Activated CD4-positive, alpha-beta T cell treated with anti-CD3 and anti-CD28 coated beads, Interleukin-2, amount 10 ng/mL, durations not matched to agents 24 days and 14 days (primary cell): ENCODE measurements around the gene ACTR10. TPM values are rescaled to one million over a fixed set of nuclear protein-coding genes. Genes with fewer than 3 reads are reported as not detected.
A peak's percentile ranks its signal among the peaks of the same experiment; 100 is the strongest.

Experiments used
- DNase-seq: peaks from one replicate; pipeline ENCODE4 v3.0.0; 2022
- H3K27ac Mint-ChIP-seq: one replicate; pipeline ENCODE4 v1.8.0; 2022; ENCODE audit warnings: mild to moderate bottlenecking, mixed read lengths
- H3K27me3 Mint-ChIP-seq: one replicate; pipeline ENCODE4 v1.8.0; 2022; ENCODE audit warnings: mixed read lengths
- H3K36me3 Mint-ChIP-seq: one replicate; pipeline ENCODE4 v1.8.0; 2022; ENCODE audit warnings: low read depth, mild to moderate bottlenecking, mixed read lengths
- H3K4me1 Mint-ChIP-seq: one replicate; pipeline ENCODE4 v1.8.0; 2021; ENCODE audit warnings: mixed read lengths
- H3K4me3 Mint-ChIP-seq: one replicate; pipeline ENCODE4 v1.8.0; 2022; ENCODE audit warnings: mild to moderate bottlenecking, moderate library complexity, mixed read lengths
- H3K9me3 Mint-ChIP-seq: one replicate; pipeline ENCODE4 v1.8.0; 2021; ENCODE audit warnings: mixed read lengths
- intact Hi-C: fragments of 100-400 bp; cut with micrococcal nuclease; formaldehyde crosslinking; loops from one replicate; pipeline ENCODE4 v1.15.1; 2023
- total RNA-seq: library from RNA; stranded (reverse); gene quantifications from 2 replicates; pipeline ENCODE4 v1.2.3, GENCODE V29; 2022

ACTR10 gene
- 38.7 and 40.5 TPM in 2 replicates for total RNA-seq

GRCh38 chr14:58199726-58200479 lies at the start of gene ACTR10:
TSS of gene ACTR10 (plus strand) at chr14:58200149. CDS start at chr14:58200218, 69 bp downstream.
- Mint-ChIP-seq H3K27ac (peak within 1 kb of the TSS; percentile 94), H3K9me3 (no peaks in the 10 kb centered on the region), H3K4me1 (peaks cover 17% of the 10 kb centered on the region), H3K27me3 (peaks cover 4% of the 10 kb centered on the region), H3K36me3 (peaks cover 10% of the 10 kb centered on the region), H3K4me3 (peak within 1 kb of the TSS; percentile 95)
- intact Hi-C loops, result loop anchor here (1.0 to 2.0 kb wide), 4 partner anchors 39 to 227 kb away; partner anchors contain the start of genes ARID4A, KIAA0586, PSMA3 and TIMM9
- DNase-seq, result peak; percentile 96

- Mint-ChIP-seq H3K27me3 (peaks cover 59% of the 10 kb centered on the region), H3K9me3 (no peaks in the 10 kb centered on the region), H3K27ac (no peak overlapping the region), H3K36me3 (no peaks in the 10 kb centered on the region), H3K4me1 (peaks cover 12% of the 10 kb centered on the region), H3K4me3 (no peak overlapping the region)
- intact Hi-C loops, result no loop called here
- DNase-seq, result no peak
These were observed 49.6 kb upstream of the ACTR10 start for GRCh38 chr14:58150243-58150805.

- intact Hi-C loops, result no loop called here
These were observed 48.6 kb upstream of the ACTR10 start for GRCh38 chr14:58151133-58152013.

GRCh38 chr14:58152014-58152857 lies 47.7 kb upstream of the ACTR10 start, which contains the start of gene ARMH4:
TSS of gene ARMH4 (minus strand) at chr14:58152213. CDS start at chr14:58139358, 12,855 bp downstream.
- no peak within 1 kb of the TSS for H3K27ac Mint-ChIP-seq
- H3K36me3 Mint-ChIP-seq, result no peaks in the 10 kb centered on the region
- peak; percentile 92 for DNase-seq
- H3K4me3 Mint-ChIP-seq, result peak within 1 kb of the TSS; percentile 80
- intact Hi-C loops, result no loop called here
- H3K27me3 Mint-ChIP-seq, result peaks cover 53% of the 10 kb centered on the region
- peaks cover 12% of the 10 kb centered on the region for H3K4me1 Mint-ChIP-seq
- H3K9me3 Mint-ChIP-seq, result no peaks in the 10 kb centered on the region

More at GRCh38 chr14:58151133-58152013, 48.6 kb upstream of the ACTR10 start:
- peak; percentile 59 for DNase-seq
- peaks cover 54% of the 10 kb centered on the region for H3K27me3 Mint-ChIP-seq
- no peak overlapping the region for H3K27ac Mint-ChIP-seq
- peak overlapping the region; percentile 80 for H3K4me3 Mint-ChIP-seq
- no peaks in the 10 kb centered on the region for H3K9me3 Mint-ChIP-seq
- H3K4me1 Mint-ChIP-seq, result peaks cover 12% of the 10 kb centered on the region
- H3K36me3 Mint-ChIP-seq, result no peaks in the 10 kb centered on the region

GRCh38 chr14:58160561-58160960 lies 39.4 kb upstream of the ACTR10 start:
- Mint-ChIP-seq H3K9me3 (no peaks in the 10 kb centered on the region), H3K27me3 (peaks cover 26% of the 10 kb centered on the region), H3K27ac (no peak overlapping the region), H3K36me3 (no peaks in the 10 kb centered on the region), H3K4me1 (no peaks in the 10 kb centered on the region), H3K4me3 (no peak overlapping the region)
- no peak for DNase-seq
- intact Hi-C loops, result no loop called here

GRCh38 chr14:58166005-58166983 lies 33.7 kb upstream of the ACTR10 start:
- peaks cover 13% of the 10 kb centered on the region for H3K27me3 Mint-ChIP-seq

GRCh38 chr14:58167057-58167456 lies 32.9 kb upstream of the ACTR10 start:
- H3K4me1 Mint-ChIP-seq, result peaks cover 2% of the 10 kb centered on the region
- no peaks in the 10 kb centered on the region for H3K9me3 Mint-ChIP-seq
- DNase-seq, result no peak
- no peaks in the 10 kb centered on the region for H3K36me3 Mint-ChIP-seq
- intact Hi-C loops, result no loop called here
- H3K27ac Mint-ChIP-seq, result no peak overlapping the region
- H3K27me3 Mint-ChIP-seq, result peaks cover 13% of the 10 kb centered on the region
- H3K4me3 Mint-ChIP-seq, result no peak overlapping the region

More at GRCh38 chr14:58166005-58166983, 33.7 kb upstream of the ACTR10 start:
- no peaks in the 10 kb centered on the region for H3K9me3 Mint-ChIP-seq
- H3K36me3 Mint-ChIP-seq, result no peaks in the 10 kb centered on the region
- H3K4me1 Mint-ChIP-seq, result peaks cover 2% of the 10 kb centered on the region
- intact Hi-C loops, result loop anchor here (1.0 kb wide), 1 partner anchor 58 kb away; no protein-coding TSS in a partner anchor
- H3K27ac Mint-ChIP-seq, result no peak overlapping the region
- DNase-seq, result peak; percentile 90
- no peak overlapping the region for H3K4me3 Mint-ChIP-seq

- no peak overlapping the region for H3K4me3 Mint-ChIP-seq
- H3K4me1 Mint-ChIP-seq, result peaks cover 2% of the 10 kb centered on the region
- peaks cover 11% of the 10 kb centered on the region for H3K27me3 Mint-ChIP-seq
- H3K9me3 Mint-ChIP-seq, result no peaks in the 10 kb centered on the region
- intact Hi-C loops, result no loop called here
- DNase-seq, result no peak
- H3K36me3 Mint-ChIP-seq, result no peaks in the 10 kb centered on the region
- H3K27ac Mint-ChIP-seq, result no peak overlapping the region
These were observed 32.1 kb upstream of the ACTR10 start for GRCh38 chr14:58167891-58168290.

GRCh38 chr14:58171090-58171489 lies 28.9 kb upstream of the ACTR10 start:
- Mint-ChIP-seq H3K27me3 (peaks cover 15% of the 10 kb centered on the region), H3K9me3 (no peaks in the 10 kb centered on the region), H3K27ac (no peak overlapping the region), H3K4me1 (peaks cover 2% of the 10 kb centered on the region), H3K4me3 (no peak overlapping the region), H3K36me3 (no peaks in the 10 kb centered on the region)
- DNase-seq, result peak; percentile 75
- intact Hi-C loops, result no loop called here

- H3K27me3 Mint-ChIP-seq, result peaks cover 12% of the 10 kb centered on the region
- H3K9me3 Mint-ChIP-seq, result no peaks in the 10 kb centered on the region
- no peak overlapping the region for H3K27ac Mint-ChIP-seq
- intact Hi-C loops, result no loop called here
- H3K36me3 Mint-ChIP-seq, result no peaks in the 10 kb centered on the region
- H3K4me3 Mint-ChIP-seq, result no peak overlapping the region
- H3K4me1 Mint-ChIP-seq, result no peaks in the 10 kb centered on the region
- DNase-seq, result no peak
These were observed 22.8 kb upstream of the ACTR10 start for GRCh38 chr14:58177125-58177524.

- DNase-seq, result no peak
- no peaks in the 10 kb centered on the region for H3K9me3 Mint-ChIP-seq
- peaks cover 23% of the 10 kb centered on the region for H3K27me3 Mint-ChIP-seq
- no peak overlapping the region for H3K27ac Mint-ChIP-seq
- intact Hi-C loops, result no loop called here
- H3K4me1 Mint-ChIP-seq, result no peaks in the 10 kb centered on the region
- H3K36me3 Mint-ChIP-seq, result no peaks in the 10 kb centered on the region
- no peak overlapping the region for H3K4me3 Mint-ChIP-seq
These were observed 10.8 kb upstream of the ACTR10 start for GRCh38 chr14:58189176-58189575.
